Suprapubic skin (tissue), 3 donors: ENCODE data around the gene KIF16B.

Experiments
- CTCF ChIP-seq, 2 donors: fragments of 200-600 bp in 1 of 2; fragments of 450-650 bp in 1 of 2; sonication (generic) in 1 of 2; IDR thresholded peaks; one replicate each; pipeline ENCODE4 v1.5.1; 2016 to 2019; ENCODE audit warnings: antibody characterized with exemption in 2 of 2, mild to moderate bottlenecking in 1 of 2, moderate library complexity in 1 of 2
- POLR2AphosphoS5 ChIP-seq, 3 donors: sonication (generic); formaldehyde crosslinking; IDR thresholded peaks; one replicate each; pipeline ENCODE4 v1.6.1; 2017; ENCODE audit warnings: antibody characterized with exemption in 3 of 3

- no peak for TF ChIP-seq POLR2AphosphoS5 (IDR thresholded peaks at IDR 0.05)
- no peak for TF ChIP-seq CTCF (IDR thresholded peaks at IDR 0.05)
Measured at GRCh38 chr20:16475225-16475624, 98.0 kb downstream of the KIF16B start.
